NCI-H2171 treated with DMSO at 0.1 percent for 48 hours (cell line): ENCODE measurements around the gene TRPT1.

Experiments
- DNase-seq: peaks from one replicate; lab custom pipeline; 2025; lab: John Stamatoyannopoulos, UW

The TRPT1 gene

DNA sequence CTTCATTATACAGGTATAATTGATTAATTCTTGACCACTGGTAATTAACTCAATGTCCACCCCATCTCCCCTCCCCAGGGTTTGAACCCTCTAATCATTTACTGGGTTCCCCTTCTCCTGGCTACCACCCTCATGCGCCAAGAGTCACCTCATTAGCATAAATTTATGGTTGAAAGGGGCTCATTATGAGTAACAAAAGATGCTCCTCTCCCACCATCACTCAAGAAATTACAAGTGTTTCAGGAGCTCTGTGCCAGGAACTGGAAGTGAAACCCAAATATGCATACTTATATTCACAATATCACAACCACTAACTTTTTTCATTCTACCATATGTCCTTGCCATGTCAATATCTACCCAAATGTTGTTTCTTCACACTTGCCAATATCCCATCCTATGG, 47.8 kb downstream of the TRPT1 start:
- no peak for DNase-seq

DNA sequence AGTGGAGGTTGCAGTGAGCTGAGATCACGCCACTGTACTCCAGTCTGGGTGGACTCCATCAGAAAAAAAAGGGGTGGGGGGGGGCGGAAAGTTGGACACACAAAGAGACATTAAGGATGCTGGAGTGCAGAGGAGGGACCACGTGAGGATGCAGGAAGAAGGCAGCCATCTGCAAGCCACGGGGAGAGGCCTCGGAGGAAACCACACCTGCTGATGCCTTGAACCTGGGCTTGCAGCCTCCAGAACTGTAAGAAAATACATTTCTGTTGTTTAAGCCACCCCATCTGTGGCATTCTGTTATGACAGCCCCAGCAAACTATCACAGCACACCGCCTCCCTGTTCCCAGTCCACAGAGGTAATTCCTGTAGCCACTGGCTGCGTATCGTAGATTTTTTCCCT, 49.2 kb downstream of the TRPT1 start:
- DNase-seq, result peak; percentile 55
